HG02678 (cell line): ENCODE measurements around the gene HOXB8.

Experiments
- ATAC-seq: cut with Tn5 transposase; IDR thresholded peaks from one replicate; pipeline ENCODE4 v1.9.1; 2021; ENCODE audit warnings: mild to moderate bottlenecking, moderate library complexity; ENCODE audit not compliant: unreplicated experiment

HOXB8 gene

DNA sequence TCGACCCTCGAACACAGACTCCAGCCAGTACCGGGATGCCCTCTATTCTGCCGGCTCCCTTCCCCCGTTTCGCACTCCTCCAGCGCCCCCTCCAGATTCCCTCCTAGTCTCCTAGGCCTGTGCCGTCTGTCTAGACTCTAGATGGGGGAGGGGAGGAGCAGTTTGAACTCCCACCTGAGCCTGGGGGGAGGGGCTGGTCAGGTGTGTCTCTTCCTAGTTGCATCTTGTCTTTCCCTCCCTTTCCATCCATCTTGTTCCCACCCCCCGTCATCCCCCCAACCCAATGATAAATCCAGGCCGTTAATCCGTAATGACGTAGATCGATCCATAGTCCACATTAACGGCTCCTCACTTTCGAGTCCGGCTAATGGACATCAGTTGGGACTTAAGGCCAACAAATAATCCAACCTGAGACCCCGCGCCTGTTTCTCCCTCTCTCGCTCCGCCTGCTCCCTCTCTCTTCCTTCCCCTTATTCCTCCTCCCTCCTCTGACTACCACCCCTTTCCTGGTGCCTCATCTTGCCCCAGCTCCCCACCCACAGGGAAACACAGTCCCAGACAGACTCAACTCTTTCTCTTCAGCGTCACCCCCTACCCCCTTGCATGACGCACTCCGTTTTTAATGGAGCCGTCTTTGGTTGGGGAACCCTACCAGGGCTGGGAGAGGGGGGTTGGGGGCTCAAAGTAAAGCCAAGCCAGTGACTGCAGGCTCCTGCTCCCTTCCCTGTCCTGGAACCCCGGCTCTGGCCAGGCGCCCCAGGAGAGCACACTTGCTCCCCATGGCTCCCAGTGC lies 18.2 kb downstream of the HOXB8 start:
- ATAC-seq, result no peak

DNA sequence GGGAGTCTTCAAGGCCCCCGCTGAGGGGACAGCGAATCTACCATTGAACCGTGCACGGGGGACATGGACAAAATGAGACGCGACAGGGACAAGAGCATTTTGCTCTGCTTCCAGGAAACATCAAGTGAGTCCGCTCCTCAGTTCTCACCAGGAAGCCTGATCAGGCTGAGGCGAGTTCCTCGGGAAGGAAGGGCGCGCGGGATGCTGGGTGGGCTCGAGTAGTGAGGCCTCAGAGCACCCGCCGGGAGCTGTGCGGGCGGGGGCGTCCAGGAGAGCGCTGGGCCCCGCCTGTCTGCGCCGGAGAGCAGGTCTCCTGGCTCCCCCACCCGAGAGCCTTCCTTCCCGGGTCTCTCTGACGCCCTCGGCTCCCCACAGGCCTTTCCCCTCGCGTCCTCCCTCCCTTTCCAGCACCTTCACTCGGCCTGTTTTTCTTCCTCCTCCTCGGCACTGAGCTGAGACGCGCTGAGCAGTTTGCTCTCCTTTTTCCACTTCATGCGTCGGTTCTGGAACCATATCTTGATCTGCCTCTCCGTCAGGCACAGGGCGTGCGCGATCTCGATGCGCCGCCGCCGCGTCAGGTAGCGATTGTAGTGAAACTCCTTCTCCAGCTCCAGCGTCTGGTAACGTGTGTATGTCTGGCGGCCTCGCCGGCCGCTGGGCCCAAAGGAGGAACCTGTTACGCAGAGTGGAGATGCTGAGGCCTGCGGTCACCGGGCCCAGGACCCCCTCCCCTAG lies 18.9 kb downstream of the HOXB8 start:
- ATAC-seq, result no peak

DNA sequence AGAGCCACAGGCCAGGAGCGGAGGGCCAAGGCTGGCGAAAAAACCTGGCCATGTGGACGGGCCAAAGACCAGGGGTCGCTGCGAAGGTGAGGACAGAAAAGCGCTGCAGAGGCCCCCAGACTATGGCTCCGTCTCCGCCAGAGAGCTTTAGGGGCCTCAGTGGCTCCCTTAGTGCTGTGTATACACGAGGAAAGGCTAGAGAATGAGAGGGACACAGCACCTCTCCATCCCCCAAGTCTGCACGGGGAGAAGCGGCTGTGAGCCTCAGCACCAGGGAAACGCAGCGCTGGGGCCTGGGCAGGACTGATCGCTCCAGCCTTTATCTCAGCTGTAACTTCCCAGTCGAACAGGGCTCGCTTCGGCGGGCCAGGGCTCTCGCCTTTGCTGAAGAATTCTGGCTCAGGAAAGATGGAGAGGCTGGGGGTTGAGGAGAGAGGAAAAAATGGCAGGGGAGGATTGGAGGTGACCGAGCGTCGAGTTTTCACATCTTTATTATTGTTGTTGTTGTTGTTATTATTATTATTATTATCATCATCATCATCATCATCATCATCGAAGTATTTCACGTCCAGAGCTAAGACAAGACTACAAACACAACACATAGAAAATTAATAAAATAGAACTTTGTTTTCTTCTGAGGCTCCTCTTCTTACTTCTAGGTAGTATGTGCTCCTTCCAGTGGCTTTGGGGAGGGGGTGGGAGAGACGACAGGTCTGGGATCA lies 19.7 kb downstream of the HOXB8 start:
- ATAC-seq, result no peak

GRCh38 chr17:48594538-48595277 lies 20.4 kb downstream of the HOXB8 start:
- ATAC-seq, result no peak

GRCh38 chr17:48593840-48594537 lies 21.1 kb downstream of the HOXB8 start:
- no peak for ATAC-seq

DNA sequence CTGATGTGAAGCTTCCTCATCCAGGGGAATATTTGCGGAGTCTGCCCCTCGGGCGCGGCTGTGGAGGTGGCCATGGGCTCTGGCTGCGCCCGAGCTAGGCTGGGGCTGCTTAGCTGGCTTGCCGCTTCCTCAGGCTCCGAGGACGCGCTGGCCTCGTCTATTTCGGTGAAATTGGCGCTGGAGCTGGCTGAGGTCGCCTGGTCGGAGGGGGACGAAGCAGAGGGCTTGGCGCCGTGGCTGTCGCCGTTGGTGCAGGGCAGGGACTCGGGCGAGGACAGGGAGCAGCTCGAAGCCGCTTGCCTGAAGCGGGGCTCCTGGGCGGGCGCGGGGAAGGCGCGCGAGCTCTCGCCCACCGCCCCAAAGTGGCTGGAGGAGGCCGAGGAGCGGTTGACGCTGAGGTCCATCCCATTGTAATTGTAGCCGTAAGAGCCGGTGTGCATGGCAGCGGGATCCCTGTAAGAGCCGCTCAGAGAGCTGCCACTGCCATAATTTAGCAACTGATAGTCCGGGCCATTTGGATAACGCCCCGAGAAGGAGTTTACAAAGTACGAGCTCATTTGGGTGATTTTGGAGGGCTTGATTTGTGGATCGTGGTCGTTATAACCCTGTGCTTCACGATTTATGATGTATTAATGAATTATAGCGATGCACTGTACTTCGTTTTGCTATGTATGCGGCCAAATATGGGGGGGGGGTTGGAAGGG lies 21.8 kb downstream of the HOXB8 start, which contains the start of gene HOXB5:
TSS of gene HOXB5 (minus strand) at position 654 of the 704 bp plus-strand sequence. CDS start at position 557, 97 bp downstream.
- ATAC-seq, result no peak

DNA sequence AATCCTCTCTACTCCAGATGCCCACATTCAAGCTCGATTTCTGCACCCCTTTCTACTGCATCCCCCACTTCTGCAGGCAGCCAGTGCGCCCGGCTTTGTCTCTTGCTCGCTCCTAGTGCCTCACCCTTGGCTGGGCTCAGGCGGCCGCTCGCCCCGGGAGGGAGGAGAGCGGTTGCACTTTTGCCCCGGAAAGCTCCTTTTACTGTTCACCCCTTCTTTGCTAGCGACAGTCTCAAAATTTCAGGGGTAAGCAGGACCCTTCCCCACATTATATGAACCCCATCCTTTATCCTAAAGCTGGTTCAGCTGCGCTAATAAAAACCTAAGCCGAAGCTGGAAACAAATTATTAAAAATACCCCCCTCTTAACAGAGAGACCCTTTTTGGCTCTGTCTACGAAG lies 22.5 kb downstream of the HOXB8 start:
- no peak for ATAC-seq

DNA sequence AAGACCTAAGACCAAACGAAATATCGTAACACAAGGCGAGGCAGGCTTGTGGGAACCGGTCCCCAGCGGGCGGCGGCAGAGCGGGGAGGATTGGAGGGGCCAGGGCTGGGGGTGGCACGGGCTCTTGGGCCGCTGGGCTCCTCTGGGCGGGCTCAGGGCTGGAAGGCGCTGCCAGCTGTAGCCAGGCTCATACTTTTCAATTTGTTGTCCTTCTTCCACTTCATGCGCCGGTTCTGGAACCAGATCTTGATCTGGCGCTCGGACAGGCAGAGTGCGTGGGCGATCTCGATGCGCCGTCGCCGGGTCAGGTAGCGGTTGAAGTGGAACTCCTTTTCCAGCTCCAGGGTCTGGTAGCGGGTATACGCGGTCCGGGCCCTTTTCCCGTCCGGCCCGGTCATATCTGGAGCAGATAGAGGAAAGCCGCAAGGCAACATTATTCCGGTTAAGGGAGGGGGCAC lies 23.0 kb downstream of the HOXB8 start:
- no peak for ATAC-seq

DNA sequence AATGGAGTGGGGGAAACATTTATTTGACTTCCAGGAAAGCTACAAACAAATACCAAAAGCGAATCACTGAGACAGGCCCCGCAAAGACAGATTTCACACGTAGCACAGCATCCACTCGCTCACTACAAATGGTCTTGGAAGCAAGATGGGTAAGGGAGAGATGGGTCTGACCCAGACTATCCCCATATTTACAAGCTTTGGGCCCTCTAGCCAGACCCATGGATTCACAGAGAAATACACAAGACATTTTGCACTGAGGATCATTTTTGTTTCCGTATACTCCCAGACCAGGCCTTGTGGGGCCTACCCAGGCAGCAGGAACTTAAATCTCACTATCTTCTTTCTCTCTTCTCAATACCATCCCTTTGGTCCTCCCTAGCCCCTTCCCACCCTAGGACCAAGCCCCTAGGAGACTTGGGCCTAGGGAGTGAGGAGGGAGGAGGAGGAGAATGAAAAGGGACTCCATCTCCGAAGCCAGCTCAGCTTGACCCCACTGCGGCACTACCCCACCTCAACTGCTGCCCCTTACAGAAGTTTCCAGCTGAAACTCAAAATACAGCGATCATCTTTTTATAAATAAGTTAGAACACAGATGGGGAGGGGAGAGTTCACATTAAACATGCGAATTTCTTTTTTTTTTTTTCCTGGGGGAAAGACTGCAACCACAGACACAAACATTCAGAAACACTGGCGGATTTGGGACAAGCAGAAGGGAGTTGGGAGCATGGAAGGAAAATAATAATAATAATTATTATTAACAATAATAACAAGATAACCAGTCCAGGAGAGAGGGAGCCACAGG lies 23.6 kb downstream of the HOXB8 start:
- ATAC-seq, result no peak

GRCh38 chr17:48590607-48591161 lies 24.4 kb downstream of the HOXB8 start:
- no peak for ATAC-seq

- ATAC-seq, result no peak
These were observed 25.1 kb downstream of the HOXB8 start, which contains the start of gene HOXB3 for GRCh38 chr17:48589831-48590606. HOXB3 (minus strand) TSS chr17:48590241; CDS start chr17:48552474, 37,767 bp downstream.

DNA sequence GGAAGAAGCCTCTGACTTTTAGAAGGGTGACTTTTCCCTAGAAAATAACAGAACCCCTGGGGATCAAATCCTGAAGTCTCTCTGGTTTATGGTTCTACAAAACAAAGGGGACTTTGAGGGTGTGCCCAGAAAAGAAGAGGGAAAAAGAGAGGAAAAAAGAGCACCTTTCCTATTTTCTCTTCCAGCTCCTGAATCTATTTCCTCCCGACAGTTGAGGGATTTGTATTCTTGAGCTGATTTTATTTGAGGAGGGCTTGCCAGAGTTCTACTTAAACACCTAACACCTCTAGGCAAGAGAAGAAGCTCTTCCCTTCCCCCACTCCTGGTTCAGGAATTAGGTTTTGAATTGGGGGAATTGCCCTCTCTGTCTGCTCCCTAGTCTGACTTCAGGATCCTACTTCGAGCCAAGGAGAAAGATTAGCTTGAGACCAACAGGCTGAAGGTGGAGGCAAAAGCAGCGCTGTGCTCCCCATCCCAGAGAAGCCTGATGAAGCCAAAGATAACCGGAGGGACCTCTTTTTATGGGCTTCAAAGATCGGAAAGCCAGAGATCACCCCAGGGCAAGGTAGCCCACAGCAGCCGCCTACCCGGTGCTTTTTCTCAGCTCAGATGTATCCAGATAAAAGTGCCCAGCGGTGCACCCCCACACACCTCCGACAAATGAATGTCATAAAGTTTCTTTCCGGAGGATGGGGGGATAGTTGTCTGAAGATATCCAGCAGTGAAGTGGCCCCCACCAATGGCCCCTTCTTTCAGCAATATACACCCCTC lies 25.8 kb downstream of the HOXB8 start:
- ATAC-seq, result no peak

DNA sequence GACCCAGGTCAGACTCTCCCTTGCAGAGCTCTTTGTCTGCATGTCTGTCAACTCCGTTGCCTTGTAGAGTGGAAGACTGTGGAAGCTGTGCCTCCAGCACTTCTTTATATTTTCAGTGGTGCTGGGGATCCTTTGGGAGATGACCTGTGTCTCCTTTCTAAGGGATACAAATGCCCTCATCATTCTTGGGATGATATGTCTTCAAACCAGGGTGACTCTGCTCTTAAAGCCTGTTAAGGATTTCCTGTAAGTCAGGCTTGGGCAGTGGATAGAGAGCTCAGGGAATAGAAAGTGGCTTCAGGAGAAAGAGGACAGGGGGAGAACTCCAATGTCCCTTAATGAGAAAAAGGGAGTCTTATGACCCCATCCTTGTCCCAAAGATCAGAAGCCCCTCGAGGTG lies 26.6 kb downstream of the HOXB8 start:
- ATAC-seq, result no peak

GRCh38 chr17:48588074-48588415 lies 27.0 kb downstream of the HOXB8 start:
- no peak for ATAC-seq

GRCh38 chr17:48587276-48588073 lies 27.6 kb downstream of the HOXB8 start:
- ATAC-seq, result no peak
